A375 (cell line): ENCODE measurements around the gene OR2T34. TPM values are rescaled to one million over a fixed set of nuclear protein-coding genes. Genes with fewer than 3 reads are reported as not detected.

Source experiments
- small RNA-seq: library from RNA; depleted of rRNA; stranded (forward); fragments of <200 nt; gene quantifications from one replicate; pipeline ENCODE3, GENCODE V24; 2014
- total RNA-seq: library from RNA; depleted of rRNA; stranded (reverse); fragments of >200 nt; shearing (Covaris generic); gene quantifications from 2 replicates; pipeline ENCODE4 v1.2.3, GENCODE V29; 2014; rRNA removed

OR2T34 gene, protein sequence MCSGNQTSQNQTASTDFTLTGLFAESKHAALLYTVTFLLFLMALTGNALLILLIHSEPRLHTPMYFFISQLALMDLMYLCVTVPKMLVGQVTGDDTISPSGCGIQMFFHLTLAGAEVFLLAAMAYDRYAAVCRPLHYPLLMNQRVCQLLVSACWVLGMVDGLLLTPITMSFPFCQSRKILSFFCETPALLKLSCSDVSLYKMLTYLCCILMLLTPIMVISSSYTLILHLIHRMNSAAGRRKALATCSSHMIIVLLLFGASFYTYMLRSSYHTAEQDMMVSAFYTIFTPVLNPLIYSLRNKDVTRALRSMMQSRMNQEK
- not detected in 2 replicates for total RNA-seq

DNA sequence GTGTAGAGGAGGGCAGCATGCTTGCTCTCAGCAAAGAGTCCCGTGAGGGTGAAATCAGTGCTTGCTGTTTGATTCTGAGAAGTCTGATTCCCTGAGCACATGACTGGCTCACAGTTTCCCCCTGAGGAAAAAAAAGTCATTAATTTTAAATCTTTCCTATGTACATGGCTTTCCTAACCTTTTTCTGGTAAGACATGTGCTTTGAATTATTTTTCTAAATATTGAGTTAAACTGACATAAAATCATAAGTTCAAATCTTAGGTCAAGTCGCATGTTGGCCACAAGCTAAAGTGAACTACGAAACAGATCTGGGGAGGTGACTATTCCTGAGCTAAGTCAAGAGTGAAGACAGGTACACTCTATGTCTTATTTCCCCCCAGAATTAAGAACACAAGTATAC, at the start of gene OR2T34:
OR2T34 (minus strand) TSS at position 101 of the 400 bp plus-strand sequence; CDS start at position 101, 0 bp downstream.

DNA sequence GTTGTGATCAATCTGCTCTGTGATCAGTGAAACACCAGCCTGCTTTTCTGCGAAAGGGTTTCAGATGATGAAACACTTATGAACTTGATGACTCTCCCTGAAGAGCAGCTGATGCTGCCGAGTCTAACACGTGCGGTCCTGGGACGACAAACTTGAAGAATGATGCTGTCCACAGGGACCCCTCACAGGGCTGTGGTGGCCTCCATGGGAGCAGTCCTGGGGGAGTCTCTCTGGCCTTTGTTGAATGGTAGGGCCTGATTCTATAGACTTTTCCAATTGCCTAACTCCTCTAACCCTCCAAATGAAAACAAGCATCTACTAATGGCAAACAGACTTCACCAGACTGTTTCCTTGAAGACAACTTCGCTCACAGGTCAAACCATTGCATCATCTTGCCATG, 23.0 kb upstream of the OR2T34 start, which contains the start of gene OR2T10:
OR2T10 (minus strand) TSS at position 112 of the 400 bp plus-strand sequence. CDS start 3,932 bp downstream, outside the sequence.

DNA sequence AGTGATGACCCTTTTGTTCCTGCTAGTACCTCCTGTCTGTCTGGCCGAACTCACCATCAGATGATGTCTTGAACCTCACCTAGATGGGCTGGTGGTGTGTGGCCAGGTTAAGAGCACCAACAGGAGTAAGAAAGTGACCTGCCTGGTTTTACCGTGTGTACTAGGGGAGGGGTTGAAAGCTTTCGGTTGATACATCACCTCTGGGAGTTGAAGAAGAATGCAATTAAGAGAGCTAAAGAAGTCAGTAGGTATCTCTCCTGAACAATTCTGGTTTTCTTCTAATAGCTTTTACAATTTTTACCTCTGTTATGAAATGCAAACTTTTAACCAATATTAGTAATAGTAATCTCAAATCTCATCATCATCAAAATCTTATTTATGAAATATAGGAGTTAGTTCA, 11.9 kb downstream of the OR2T34 start, which contains the start of gene OR2T29:
OR2T29 (minus strand) TSS at position 101 of the 400 bp plus-strand sequence. CDS start 3,281 bp downstream, outside the sequence.

Small RNA genes lying within 50 kb of the gene (small RNA-seq; reads per million reads assigned to genes)
- not detected for gene RF00019

Other genes starting within 250 kb of the OR2T34 start
- not detected in 2 replicates for gene OR14C36, start 226.0 kb downstream of the OR2T34 start, total RNA-seq
- gene OR2T4, start 213.1 kb downstream of the OR2T34 start, total RNA-seq: not detected in 2 replicates
- gene OR2T6, start 199.0 kb downstream of the OR2T34 start, total RNA-seq: not detected in 2 replicates
- gene OR2T1, start 171.7 kb downstream of the OR2T34 start, total RNA-seq: not detected in 2 replicates
- gene OR2T2, start 129.1 kb downstream of the OR2T34 start, total RNA-seq: not detected in 2 replicates
- not detected in 2 replicates for gene OR2T3, start 101.4 kb downstream of the OR2T34 start, total RNA-seq
- not detected in 2 replicates for gene OR2T5, start 86.2 kb downstream of the OR2T34 start, total RNA-seq
- not detected in 2 replicates for gene OR2G6, start 66.7 kb downstream of the OR2T34 start, total RNA-seq
- gene OR2T29, start 12.0 kb downstream of the OR2T34 start, total RNA-seq: not detected in 2 replicates
- gene OR2T10, start 22.9 kb upstream of the OR2T34 start, total RNA-seq: not detected in 2 replicates
- not detected in 2 replicates for gene OR2T11, start 60.3 kb upstream of the OR2T34 start, total RNA-seq
- not detected in 2 replicates for gene OR2T35, start 70.5 kb upstream of the OR2T34 start, total RNA-seq
- not detected in 2 replicates for gene OR2T27, start 80.8 kb upstream of the OR2T34 start, total RNA-seq
- not detected in 2 replicates for gene OR14I1, start 128.0 kb upstream of the OR2T34 start, total RNA-seq
- gene LYPD8, start 181.0 kb upstream of the OR2T34 start, total RNA-seq: 0.56 TPM in 1 of 2 replicates, not detected in the other